Measurements from ENCODE around the gene ING4.

DNA sequence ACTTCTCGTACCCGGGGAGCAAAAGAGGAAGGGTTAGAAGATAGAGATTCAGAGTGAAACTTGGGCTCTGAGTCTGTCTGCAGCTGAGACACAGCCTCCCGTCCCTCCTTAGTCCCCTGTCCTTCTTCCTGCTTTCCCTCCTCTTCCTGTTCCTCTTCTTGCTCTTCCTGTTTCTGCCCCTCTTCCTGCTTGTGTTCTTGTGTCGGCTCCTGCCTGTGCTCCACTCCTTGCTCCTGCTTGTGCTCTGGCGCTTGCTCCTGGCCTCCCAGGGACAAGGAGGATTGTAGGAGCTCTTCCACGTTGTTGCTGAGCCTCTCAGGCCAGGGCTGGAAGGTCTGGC is 18.7 kb downstream of the ING4 start:
- TF ChIP-seq, protein P1, sequence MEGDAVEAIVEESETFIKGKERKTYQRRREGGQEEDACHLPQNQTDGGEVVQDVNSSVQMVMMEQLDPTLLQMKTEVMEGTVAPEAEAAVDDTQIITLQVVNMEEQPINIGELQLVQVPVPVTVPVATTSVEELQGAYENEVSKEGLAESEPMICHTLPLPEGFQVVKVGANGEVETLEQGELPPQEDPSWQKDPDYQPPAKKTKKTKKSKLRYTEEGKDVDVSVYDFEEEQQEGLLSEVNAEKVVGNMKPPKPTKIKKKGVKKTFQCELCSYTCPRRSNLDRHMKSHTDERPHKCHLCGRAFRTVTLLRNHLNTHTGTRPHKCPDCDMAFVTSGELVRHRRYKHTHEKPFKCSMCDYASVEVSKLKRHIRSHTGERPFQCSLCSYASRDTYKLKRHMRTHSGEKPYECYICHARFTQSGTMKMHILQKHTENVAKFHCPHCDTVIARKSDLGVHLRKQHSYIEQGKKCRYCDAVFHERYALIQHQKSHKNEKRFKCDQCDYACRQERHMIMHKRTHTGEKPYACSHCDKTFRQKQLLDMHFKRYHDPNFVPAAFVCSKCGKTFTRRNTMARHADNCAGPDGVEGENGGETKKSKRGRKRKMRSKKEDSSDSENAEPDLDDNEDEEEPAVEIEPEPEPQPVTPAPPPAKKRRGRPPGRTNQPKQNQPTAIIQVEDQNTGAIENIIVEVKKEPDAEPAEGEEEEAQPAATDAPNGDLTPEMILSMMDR (conservative IDR thresholded peaks at IDR 0.05; ENCODE audit: low read depth, low read length), result no peak
- no peak for TF ChIP-seq EZH2 (IDR thresholded peaks at IDR 0.05; ENCODE audit: low read length, unreplicated experiment)

All from PC-3 (cell line).